Large intestine (tissue), 3 donors: ENCODE data around the gene TMEM130. TPM values are rescaled to one million over a fixed set of nuclear protein-coding genes. Genes with fewer than 3 reads are reported as not detected.

Experiments used
- DNase-seq, 2 donors: peaks; one replicate each; pipeline versions ENCODE4 v3.0.0 to v3.0.0-alpha.2; 2013
- H3K27ac ChIP-seq: one replicate; pipeline ENCODE4 v1.5.1; 2013; ENCODE audit warnings: low read length
- H3K27me3 ChIP-seq: 2 replicates; pipeline ENCODE4 v1.6.1; 2013; ENCODE audit warnings: low read length; ENCODE audit not compliant: control insufficient read depth, insufficient read depth
- H3K36me3 ChIP-seq: 2 replicates; pipeline ENCODE4 v1.6.1; 2013; ENCODE audit warnings: low read length; ENCODE audit not compliant: control insufficient read depth, insufficient read depth
- H3K4me1 ChIP-seq: one replicate; pipeline ENCODE4 v1.6.1; 2013; ENCODE audit warnings: low read length; ENCODE audit not compliant: control insufficient read depth, insufficient read depth
- H3K4me3 ChIP-seq: one replicate; pipeline ENCODE4 v1.5.1; 2013; ENCODE audit warnings: low read length
- H3K9me3 ChIP-seq: one replicate; pipeline ENCODE4 v1.6.1; 2013; ENCODE audit warnings: mild to moderate bottlenecking, low read depth, low read length, moderate library complexity; ENCODE audit not compliant: control insufficient read depth
- WGBS: methylation state at CpG from one replicate; pipeline ENCODE4 v1.1.5; 2013; ENCODE audit warnings: low lambda C conversion rate; ENCODE audit not compliant: insufficient coverage; 5-methylcytosine and 5-hydroxymethylcytosine counted together
- polyA plus RNA-seq: library from polyadenylated mRNA; unstranded; fragments of 120-200 nt; gene quantifications from one replicate; pipeline ENCODE4 v1.2.1, GENCODE V29; 2013

The TMEM130 gene
- polyA plus RNA-seq, 1 donor = 4.4 TPM

- 80% methylated on average over 1 of the region's 1 CpG for WGBS
- peaks cover 7% of the 10 kb centered on the region for H3K9me3 ChIP-seq
- no peak for DNase-seq
These were observed 54.5 kb downstream of the TMEM130 start for GRCh38 chr7:98815313-98815712.

DNA sequence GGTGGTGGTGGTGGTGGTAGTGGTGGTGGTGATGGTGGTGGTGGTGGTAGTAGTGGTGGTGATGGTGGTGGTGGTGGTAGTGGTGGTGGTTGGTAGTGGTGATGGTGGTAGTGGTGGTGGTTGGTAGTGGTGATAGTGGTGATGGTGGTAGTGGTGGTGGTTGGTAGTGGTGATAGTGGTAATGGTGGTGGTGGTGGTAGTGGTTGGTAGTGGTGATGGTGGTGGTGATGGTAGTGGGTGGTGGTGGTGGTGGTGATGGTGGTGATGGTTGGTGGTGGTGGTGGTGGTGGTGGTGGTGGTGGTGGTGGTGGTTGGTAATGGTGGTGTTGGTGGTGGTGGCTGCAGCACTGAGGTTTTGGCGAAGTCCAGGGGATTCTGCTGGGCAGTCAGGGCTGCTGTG, 58.5 kb downstream of the TMEM130 start:
- no peak for DNase-seq
- Histone ChIP-seq H3K27me3 (no peaks in the 10 kb centered on the region), H3K4me3 (no peak overlapping the region), H3K4me1 (no peaks in the 10 kb centered on the region), H3K36me3 (no peaks in the 10 kb centered on the region), H3K9me3 (peaks cover 7% of the 10 kb centered on the region), H3K27ac (no peak overlapping the region)
- no CpG with 5 or more reads among the region's 1 CpG for WGBS

More at GRCh38 chr7:98815313-98815712, 54.5 kb downstream of the TMEM130 start:
- Histone ChIP-seq H3K4me3 (no peak overlapping the region), H3K4me1 (no peaks in the 10 kb centered on the region), H3K27ac (no peak overlapping the region), H3K36me3 (no peaks in the 10 kb centered on the region), H3K27me3 (no peaks in the 10 kb centered on the region)

GRCh38 chr7:98810153-98810802, 59.5 kb downstream of the TMEM130 start:
- Histone ChIP-seq H3K27ac (no peak overlapping the region), H3K4me3 (no peak overlapping the region), H3K9me3 (peaks cover 7% of the 10 kb centered on the region), H3K36me3 (no peaks in the 10 kb centered on the region), H3K4me1 (no peaks in the 10 kb centered on the region), H3K27me3 (no peaks in the 10 kb centered on the region)
- no CpG with 5 or more reads among the region's 9 CpGs for WGBS
- DNase-seq = peak in 1 of 2 donors; percentile 12

- no peaks in the 10 kb centered on the region for H3K4me1 ChIP-seq
- DNase-seq = no peak
- no peaks in the 10 kb centered on the region for H3K36me3 ChIP-seq
- H3K27ac ChIP-seq = no peak overlapping the region
- H3K4me3 ChIP-seq = no peak overlapping the region
- no peaks in the 10 kb centered on the region for H3K27me3 ChIP-seq
- WGBS = no CpG with 5 or more reads among the region's 7 CpGs
- H3K9me3 ChIP-seq = peaks cover 7% of the 10 kb centered on the region
These were observed 60.9 kb downstream of the TMEM130 start for GRCh38 chr7:98808751-98809460.

DNA sequence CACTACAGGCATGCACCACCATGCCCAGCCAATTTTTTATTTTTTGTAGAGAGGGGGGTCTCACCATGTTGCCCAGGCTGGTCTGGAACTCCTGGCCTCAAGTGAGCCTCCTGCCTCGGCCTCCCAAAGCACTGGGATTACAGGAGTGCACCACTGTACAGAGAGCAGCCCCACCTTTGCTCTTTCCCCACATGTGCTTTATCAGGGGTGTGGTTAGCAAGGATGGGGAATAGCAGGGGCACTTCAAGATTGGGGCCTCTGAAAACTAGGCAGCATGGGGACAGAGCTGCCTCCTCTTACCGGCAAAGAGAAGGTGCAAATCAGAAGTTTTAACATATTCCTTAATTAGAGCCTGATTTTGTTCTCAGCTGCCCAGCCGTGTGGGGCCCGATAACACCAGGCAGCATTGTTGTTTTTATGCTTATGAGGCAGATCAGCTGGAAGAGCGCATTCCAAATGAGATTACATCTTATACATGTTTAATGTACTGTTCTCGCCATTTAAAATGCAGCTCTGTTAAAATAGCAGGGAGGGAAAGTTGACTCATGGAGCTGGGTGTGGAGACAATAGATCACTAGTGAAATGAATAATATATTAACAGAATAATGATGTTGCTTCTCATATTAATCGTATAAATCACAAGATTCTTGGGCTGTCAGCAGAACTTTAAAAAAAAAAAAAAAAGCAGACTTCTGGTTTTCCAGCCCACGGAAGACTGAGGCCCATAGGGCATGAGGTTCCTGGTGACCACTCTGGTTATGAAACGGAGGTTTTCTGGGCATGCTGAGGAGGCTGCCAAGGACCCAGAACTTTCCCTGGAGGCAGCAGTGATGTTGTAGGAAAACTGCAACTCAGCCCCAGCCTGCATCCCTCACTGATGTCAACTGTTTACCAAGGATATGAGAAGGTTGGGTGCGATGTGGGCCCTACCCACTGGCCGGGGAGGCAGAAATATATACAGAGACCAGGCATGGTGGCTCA, 62.5 kb downstream of the TMEM130 start:
- WGBS = 100% methylated on average over 1 of the region's 11 CpGs
- DNase-seq = no peak
- H3K27me3 ChIP-seq = no peaks in the 10 kb centered on the region

GRCh38 chr7:98805956-98806838, 63.6 kb downstream of the TMEM130 start:
- no peak for DNase-seq
- Histone ChIP-seq H3K27me3 (no peaks in the 10 kb centered on the region), H3K4me3 (no peak overlapping the region), H3K27ac (no peak overlapping the region), H3K36me3 (no peaks in the 10 kb centered on the region), H3K9me3 (peaks cover 4% of the 10 kb centered on the region), H3K4me1 (no peaks in the 10 kb centered on the region)
- no CpG with 5 or more reads among the region's 3 CpGs for WGBS

More for the DNA sequence above, 62.5 kb downstream of the TMEM130 start:
- Histone ChIP-seq H3K4me1 (no peaks in the 10 kb centered on the region), H3K36me3 (no peaks in the 10 kb centered on the region), H3K27ac (no peak overlapping the region), H3K4me3 (no peak overlapping the region), H3K9me3 (peaks cover 7% of the 10 kb centered on the region)

DNA sequence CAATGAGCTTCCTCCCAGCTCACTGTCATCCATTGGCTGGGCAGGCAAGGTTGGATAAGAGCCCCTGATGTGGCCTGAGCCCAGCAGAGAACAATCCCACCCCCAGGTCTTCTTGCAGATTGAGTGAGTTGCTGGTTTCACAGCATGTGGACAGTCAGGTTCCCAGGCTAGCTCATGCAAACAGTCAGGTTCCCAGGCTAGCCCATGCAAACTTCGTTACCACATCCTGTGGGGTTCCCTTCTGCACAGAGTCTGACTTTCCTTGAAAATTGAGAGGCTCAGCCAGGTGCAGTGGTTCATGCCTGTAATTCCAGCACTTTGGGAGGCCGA, 67.1 kb downstream of the TMEM130 start:
- Histone ChIP-seq H3K27me3 (no peaks in the 10 kb centered on the region), H3K4me3 (no peak overlapping the region), H3K9me3 (no peaks in the 10 kb centered on the region), H3K36me3 (no peaks in the 10 kb centered on the region), H3K27ac (no peak overlapping the region), H3K4me1 (no peaks in the 10 kb centered on the region)
- DNase-seq = no peak
- no CpG with 5 or more reads among the region's 2 CpGs for whole genome bisulfite sequencing

DNA sequence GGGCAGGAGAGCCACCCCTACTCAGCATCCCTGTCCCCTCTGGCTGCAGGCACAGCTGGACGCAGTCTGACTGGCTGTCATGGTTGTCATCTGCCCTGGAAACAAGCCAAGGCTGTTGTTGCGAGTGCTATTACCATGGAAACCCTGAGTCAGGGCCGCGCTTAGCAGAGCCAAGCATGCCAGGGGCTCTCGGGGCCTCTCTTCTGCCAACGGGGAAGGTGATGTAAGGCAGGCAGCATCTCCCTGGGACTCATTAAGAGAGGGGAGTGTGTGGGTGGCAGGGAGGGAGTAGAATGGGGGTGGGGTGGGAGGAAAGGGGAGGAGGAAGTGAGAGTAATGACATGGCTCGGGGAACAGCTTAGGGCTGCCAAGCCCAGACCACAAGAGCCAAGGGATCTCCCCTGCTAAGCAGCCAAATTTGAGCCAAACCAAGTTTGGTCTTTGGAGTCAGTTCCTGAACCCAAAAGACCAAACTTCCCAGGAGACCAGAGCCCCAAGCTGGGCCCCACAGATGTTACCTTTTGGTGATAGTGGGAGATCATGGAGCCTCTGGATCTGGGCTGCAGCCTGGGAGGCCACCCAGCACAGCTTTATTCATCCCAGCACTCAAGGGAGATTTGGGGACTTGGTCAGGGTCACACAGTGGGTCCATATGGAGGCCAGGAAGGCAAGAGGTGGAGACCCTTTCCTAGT, 67.6 kb downstream of the TMEM130 start:
- peak in 1 of 2 donors; percentile 33 for DNase-seq
- no peaks in the 10 kb centered on the region for H3K27me3 ChIP-seq
- H3K4me3 ChIP-seq = no peak overlapping the region
- H3K36me3 ChIP-seq = no peaks in the 10 kb centered on the region
- H3K4me1 ChIP-seq = no peaks in the 10 kb centered on the region
- WGBS = no CpG with 5 or more reads among the region's 7 CpGs
- no peaks in the 10 kb centered on the region for H3K9me3 ChIP-seq
- H3K27ac ChIP-seq = no peak overlapping the region

GRCh38 chr7:98800996-98801395, 68.8 kb downstream of the TMEM130 start:
- WGBS = 86% methylated on average over 1 of the region's 4 CpGs

More at GRCh38 chr7:98800996-98801395, 68.8 kb downstream of the TMEM130 start:
- Histone ChIP-seq H3K27ac (no peak overlapping the region), H3K4me3 (no peak overlapping the region), H3K4me1 (no peaks in the 10 kb centered on the region), H3K36me3 (no peaks in the 10 kb centered on the region), H3K27me3 (no peaks in the 10 kb centered on the region), H3K9me3 (no peaks in the 10 kb centered on the region)
- no peak for DNase-seq
